ENCODE results near the gene DNAJC30. TPM values are rescaled to one million over a fixed set of nuclear protein-coding genes. Genes with fewer than 3 reads are reported as not detected.

Gene DNAJC30
- total and polyA plus RNA-seq, 9 donors: 7.1 to 16.1 (median 12.6) TPM

DNA sequence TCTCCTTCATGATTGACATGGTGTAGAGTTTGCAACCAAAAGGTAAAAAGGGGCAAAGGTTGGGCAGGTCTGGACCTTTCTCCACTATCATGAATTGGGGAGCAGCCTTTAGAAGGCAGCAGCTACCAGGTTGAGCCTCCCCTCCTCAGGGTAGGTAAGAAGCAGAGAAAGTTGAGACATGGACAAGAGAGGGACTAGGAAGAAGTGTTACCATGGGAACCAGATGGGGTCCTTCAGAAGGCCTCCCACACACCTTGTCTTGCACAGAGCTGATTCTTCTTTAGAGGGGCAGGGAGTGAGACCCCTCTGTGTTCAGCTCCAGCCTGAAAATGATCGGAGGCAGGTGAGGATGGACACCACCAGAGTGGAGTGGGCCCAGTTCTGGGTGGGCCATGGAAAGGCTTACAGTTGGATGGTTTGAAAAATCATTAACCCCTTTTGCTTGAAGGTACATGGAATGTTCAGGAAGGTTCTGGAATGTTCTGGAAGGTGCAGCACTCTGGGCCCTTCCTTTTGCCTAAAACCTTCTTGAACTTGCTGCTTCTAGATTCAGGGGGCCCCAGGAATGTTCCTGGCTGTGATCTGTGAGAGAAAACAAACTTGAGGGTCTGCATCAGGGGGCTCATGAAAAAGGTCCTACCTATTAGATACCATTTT lies 8.7 kb downstream of the DNAJC30 start:
- no peak for DNase-seq
- intact Hi-C loops (cut with DNase I): loop anchor here in 1 of 4 donors (10.0 kb wide), 1 partner anchor 820 kb away; no protein-coding TSS in a partner anchor
- Histone ChIP-seq H3K9me3 (no peaks in the 10 kb centered on the region), H3K4me3 (no peak overlapping the region), H3K4me1 (ENCODE audit: insufficient read depth) (no peaks in the 10 kb centered on the region), H3K27ac (no peak overlapping the region), H3K27me3 (no peaks in the 10 kb centered on the region), H3K36me3 (no peaks in the 10 kb centered on the region)
- TF ChIP-seq EP300 (IDR thresholded peaks at IDR 0.05) (no peak), POLR2A (IDR thresholded peaks at IDR 0.05) (no peak)
- TF ChIP-seq, protein P1, sequence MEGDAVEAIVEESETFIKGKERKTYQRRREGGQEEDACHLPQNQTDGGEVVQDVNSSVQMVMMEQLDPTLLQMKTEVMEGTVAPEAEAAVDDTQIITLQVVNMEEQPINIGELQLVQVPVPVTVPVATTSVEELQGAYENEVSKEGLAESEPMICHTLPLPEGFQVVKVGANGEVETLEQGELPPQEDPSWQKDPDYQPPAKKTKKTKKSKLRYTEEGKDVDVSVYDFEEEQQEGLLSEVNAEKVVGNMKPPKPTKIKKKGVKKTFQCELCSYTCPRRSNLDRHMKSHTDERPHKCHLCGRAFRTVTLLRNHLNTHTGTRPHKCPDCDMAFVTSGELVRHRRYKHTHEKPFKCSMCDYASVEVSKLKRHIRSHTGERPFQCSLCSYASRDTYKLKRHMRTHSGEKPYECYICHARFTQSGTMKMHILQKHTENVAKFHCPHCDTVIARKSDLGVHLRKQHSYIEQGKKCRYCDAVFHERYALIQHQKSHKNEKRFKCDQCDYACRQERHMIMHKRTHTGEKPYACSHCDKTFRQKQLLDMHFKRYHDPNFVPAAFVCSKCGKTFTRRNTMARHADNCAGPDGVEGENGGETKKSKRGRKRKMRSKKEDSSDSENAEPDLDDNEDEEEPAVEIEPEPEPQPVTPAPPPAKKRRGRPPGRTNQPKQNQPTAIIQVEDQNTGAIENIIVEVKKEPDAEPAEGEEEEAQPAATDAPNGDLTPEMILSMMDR (IDR thresholded peaks at IDR 0.05): no peak
- 65 to 76% (median 74%) methylated on average over 1 of the region's 1 CpG for WGBS, 3 donors

DNA sequence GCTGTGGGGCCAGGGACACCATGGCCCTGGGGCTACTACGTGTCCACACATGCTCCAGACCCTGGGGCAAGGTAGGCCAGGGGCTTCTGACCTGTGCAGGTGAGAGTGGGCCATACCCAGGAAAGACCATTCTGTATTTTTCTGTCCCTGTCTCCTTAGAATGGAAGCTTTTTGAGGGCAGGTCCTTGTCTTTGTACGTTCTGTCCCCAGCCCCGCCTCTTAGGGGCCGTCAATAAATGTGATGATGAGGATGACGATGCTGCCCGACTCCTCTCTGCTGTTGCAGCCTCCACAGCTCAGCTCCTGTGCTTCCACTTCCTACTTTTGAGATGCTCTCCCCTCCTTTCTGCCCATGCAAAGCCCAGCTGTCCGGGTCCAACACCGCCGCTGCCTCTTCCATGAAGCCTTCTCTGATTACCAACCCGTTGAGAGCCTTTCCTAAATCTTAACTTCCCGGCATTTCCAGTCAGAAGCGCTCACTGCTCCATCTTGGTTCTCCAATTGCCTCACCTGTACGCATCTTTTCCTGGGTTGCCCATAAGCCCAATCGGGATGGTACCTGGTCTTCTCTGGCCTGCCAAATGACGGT lies 11.3 kb downstream of the DNAJC30 start:
- DNase-seq: no peak

DNA sequence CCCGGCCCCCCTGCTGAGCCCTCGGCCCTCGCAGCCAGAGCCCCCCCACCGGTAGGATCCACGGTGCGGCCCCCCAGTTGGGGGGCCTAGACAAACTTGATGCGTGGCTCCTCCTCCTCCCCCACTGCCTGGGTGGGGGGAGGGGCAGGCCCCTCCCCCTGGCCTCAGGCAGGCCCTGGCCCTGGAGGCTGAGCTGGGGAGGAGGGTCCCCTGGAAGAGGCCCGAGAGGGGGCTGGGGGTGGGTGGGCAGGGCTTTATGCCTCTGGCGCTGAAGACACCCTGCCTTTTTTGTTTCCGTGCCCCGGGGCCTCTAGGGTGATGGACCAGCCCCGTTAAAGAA lies 12.0 kb downstream of the DNAJC30 start:
- no peak overlapping the region for H3K27ac ChIP-seq
- H3K9me3 ChIP-seq: no peaks in the 10 kb centered on the region
- no peak for DNase-seq
- H3K36me3 ChIP-seq: no peaks in the 10 kb centered on the region
- TF ChIP-seq, protein P1 (IDR thresholded peaks at IDR 0.05): no peak
- TF ChIP-seq POLR2A (IDR thresholded peaks at IDR 0.05) (no peak), EP300 (IDR thresholded peaks at IDR 0.05) (no peak)
- intact Hi-C loops (cut with DNase I): loop anchor here in 1 of 4 donors (10.0 kb wide), 1 partner anchor 824 kb away; no protein-coding TSS in a partner anchor
- H3K4me3 ChIP-seq: no peak overlapping the region
- 39 to 45% (median 41%) methylated on average over 6 to 12 of the region's 12 CpGs for WGBS, 3 donors
- no peaks in the 10 kb centered on the region for H3K27me3 ChIP-seq
- peaks cover 8% of the 10 kb centered on the region for H3K4me1 ChIP-seq (ENCODE audit: insufficient read depth)

More for the DNA sequence above, 11.3 kb downstream of the DNAJC30 start:
- no peak overlapping the region for H3K27ac ChIP-seq
- H3K4me1 ChIP-seq (ENCODE audit: insufficient read depth): peaks cover 8% of the 10 kb centered on the region
- intact Hi-C loops (cut with DNase I): loop anchor here in 1 of 4 donors (10.0 kb wide), 1 partner anchor 823 kb away; no protein-coding TSS in a partner anchor
- no peaks in the 10 kb centered on the region for H3K36me3 ChIP-seq
- H3K9me3 ChIP-seq: no peaks in the 10 kb centered on the region
- no peaks in the 10 kb centered on the region for H3K27me3 ChIP-seq
- H3K4me3 ChIP-seq: no peak overlapping the region
- TF ChIP-seq POLR2A (IDR thresholded peaks at IDR 0.05): no peak
- no peak for TF ChIP-seq EP300 (IDR thresholded peaks at IDR 0.05)
- TF ChIP-seq, protein P1 (IDR thresholded peaks at IDR 0.05): no peak
- WGBS, 3 donors: 91 to 92% (median 92%) methylated on average over 15 of the region's 15 CpGs

DNA sequence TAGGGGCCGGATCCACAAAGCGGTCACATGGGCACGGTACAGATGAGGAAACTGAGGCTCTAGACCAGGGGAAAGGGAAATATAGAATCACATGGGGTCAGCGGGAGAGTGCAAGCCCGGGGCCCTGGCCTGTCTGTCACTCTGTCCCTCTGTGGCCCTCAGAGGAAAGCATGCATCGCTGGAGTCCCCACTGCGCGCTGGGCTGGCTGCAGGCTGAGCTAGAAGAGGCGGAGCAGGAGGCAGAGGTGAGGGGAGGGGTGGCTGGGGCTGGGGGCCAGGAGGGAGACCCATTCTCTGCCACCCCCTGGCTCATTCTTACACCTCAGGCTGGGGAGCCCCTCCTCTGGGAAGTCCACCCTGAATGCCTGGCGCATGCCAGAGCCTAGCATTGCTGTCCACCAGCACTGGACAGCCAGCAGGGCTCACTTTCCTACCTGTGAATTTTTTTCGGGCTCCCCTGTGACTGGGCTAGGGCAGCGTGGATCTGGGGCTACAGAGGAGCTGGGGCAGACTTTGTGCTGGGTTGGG lies 13.3 kb downstream of the DNAJC30 start:
- H3K4me1 ChIP-seq (ENCODE audit: insufficient read depth): peaks cover 8% of the 10 kb centered on the region
- H3K4me3 ChIP-seq: no peak overlapping the region
- H3K27ac ChIP-seq: no peak overlapping the region
- TF ChIP-seq POLR2A (IDR thresholded peaks at IDR 0.05) (no peak), EP300 (IDR thresholded peaks at IDR 0.05) (no peak)
- TF ChIP-seq, protein P1 (IDR thresholded peaks at IDR 0.05): no peak
- intact Hi-C loops (cut with DNase I): loop anchor here in 3 of 4 donors (10.0 kb wide), 3 partner anchors 55 to 825 kb away; no protein-coding TSS in a partner anchor
- DNase-seq: no peak
- H3K36me3 ChIP-seq: no peaks in the 10 kb centered on the region
- 85 to 88% (median 86%) methylated on average over 12 of the region's 12 CpGs for WGBS, 3 donors
- H3K27me3 ChIP-seq: no peaks in the 10 kb centered on the region
- H3K9me3 ChIP-seq: no peaks in the 10 kb centered on the region
